Fibroblast of skin of right biceps (primary cell): Measurements from ENCODE around the gene SHPK.

Source experiments
- DNase-seq: peaks from one replicate; pipeline ENCODE4 v3.0.0-alpha.2; 2013

Gene SHPK

DNA sequence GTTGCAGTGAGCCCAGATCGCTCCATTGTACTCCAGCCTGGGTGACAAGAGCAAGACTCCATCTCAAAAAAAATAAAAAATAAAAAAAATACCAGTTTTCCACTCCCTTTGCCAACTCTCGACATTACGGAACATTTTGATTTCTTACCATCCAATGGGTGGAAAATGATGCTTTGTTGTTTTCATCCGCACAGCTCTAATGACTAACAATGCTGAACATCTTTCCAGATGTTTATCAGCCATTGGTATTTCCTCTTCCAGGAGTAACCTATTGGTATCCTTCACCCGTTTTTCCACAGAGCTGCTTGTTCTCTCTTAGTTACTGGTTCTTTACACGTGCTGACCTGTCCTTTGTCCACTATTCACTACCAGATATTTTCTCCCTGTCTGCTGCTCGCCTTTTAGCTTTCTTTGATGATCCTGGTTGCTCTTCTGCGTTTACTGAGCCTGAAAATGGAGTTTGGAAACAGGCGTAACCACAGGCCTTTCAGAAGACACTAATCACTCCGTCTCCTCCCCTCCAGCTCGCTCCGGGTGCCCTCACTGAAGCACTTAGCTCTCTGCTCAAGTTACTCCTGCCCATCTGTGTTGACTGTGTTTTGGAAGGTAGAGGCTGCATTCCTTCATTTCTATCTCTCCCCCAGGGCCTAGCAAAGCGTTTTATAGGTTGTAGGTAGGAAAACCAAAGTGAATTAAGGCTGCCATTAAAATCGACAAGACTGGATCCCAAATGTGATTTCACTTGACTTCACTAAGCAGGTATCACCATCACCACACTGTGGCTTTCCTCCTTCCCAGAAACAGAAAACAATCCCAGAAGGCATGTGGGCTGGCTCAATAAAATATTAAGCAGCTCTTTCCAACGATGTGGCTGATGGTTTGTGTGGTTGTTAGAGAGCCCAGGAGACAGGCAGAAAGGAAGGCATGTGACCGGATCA, 8.9 kb downstream of the SHPK start:
- no peak for DNase-seq

DNA sequence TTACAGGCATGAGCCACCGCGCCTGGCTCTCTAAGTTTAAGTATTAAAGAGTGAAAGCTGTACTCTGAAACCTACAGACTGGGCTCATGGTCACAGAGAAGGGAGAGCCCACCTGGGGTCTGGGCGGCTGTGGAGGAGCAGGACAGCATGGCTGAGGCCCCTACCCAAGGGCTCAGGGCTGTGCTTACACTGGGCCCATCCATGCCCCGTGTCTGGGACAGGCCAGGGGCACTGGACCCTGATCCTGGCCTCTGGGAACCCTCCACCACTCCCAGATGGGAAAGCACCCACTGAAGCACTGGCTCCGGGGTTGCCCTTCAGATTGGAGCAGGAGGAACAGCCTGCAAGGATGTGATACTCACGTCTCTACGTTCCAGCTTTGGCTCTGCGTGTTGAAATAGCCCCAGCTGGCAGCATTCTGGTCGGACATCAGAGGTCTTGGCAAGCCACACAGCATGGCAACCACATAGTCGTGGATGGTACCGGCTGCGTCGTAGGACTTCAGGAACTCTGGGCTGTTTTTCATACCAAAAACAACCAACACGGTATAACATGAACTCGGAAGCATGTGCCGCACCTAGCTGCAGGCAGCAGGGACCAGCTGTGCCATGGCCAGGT, 13.0 kb downstream of the SHPK start:
- DNase-seq = no peak

DNA sequence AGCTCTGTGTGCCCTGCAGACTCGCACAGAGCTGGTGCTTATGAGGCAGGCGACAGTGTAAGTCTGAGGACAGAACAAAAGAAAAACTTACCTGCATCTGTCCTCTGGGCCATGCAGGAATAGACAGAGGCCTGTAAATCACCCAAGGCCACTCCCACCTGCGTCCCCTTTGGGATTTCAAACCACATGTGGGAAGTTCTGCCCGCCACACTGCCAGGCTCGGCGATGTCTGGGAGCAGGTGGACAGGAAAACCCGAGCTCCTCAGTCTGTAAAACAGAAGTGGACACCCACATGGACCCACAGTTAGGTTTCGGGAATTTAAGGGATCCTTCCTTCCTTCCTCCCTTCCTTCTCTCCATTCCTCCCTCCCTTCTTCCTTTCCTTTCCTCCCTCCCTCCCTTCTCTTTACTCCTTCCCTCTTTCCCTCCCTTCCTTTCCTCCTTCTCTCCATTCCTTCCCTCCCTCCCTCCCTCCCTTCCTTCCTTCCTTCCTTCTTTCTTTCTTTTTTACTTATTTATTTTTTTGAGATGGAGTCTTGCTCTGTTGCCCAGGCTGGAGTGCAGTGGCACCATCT, 14.8 kb downstream of the SHPK start:
- no peak for DNase-seq

DNA sequence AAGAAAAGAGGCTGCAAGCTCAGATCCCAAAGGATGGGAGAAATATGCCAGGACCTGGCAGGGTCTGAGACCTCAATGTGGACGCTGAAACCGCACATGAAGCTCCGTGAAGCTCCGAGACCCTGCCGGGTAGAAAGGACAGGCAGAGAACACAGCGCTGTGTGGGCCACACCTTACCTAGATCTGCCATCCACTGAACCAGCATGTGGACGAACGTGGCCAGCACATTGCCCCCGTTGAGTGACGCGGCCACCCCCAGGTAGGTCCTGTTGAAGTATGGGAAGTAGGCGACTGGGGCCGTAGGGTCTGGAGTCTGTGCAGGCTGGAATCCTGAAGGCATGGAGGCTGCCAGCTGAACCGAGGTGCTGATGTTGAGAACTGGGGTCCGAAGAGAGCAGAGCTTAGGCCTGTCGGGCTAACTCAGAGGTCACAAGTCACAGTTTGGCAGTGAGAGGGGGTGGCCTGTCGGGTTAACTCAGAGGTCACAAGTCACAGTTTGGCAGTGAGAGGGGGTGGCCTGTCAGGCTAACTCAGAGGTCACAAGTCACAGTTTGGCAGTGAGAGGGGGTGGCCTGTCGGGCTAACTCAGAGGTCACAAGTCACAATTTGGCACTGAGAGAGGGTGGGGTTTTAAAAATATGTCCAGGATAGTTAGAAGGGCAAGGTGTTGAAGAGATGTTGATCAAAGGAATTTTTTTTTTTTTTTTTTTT, 20.7 kb downstream of the SHPK start:
- no peak for DNase-seq

DNA sequence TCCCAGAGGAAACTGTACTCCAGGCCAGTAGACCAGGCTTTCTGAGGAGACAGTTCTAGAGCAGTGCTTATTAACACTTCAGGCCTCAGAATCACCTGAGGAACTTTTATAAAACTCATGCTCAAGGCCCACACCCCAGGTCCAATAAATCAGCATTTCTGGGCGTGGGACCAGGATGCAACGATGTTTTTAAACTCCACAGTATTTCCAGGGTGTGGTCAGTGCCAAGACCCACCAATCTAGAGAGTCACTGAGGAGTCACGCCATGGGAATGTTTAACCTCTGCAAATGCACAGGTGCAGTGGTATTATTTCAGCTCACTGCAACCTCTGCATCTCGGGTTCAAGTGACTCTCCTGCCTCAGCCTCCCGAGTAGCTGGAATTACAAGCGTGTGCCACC, 22.9 kb downstream of the SHPK start:
- no peak for DNase-seq

DNA sequence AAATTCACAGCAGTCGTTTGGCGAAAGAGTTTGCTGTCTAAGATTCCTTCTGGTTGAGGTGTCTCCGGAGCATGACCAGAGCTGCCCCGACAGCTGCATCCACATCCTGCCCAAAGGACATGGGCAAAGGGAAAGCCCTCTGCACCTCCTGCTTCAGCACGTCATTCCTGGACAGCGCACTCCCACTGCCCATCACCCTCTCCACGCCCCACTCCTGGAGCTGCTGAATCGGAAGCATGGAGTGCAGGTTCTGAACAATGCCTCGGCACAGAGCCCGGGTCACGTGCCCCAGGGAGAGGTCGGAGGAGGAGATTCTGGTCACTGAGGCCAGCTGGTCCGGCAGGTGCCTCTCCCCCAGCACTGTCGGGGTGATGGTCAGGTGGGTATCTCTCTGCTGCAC, 25.5 kb downstream of the SHPK start:
- no peak for DNase-seq

DNA sequence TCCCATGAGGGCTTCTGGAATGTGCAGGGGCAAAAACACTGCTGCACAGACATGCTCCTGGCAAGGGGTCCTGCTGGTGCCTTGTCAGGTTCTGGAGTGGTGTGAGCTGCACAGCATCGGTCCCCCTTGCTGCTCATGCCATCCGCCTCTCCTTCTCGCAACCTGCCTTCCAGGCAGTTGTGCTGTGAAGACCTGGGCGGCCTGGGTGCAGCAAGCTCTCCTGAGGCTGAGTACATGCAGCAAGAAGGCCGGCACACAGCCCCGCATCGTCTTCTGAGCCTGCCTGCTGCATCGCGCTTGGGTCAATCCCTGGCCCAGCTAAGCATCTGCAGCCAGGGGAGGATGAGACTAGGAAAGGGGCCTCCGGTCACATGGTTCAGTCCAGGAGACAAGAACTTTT, 26.4 kb downstream of the SHPK start:
- DNase-seq = no peak

DNA sequence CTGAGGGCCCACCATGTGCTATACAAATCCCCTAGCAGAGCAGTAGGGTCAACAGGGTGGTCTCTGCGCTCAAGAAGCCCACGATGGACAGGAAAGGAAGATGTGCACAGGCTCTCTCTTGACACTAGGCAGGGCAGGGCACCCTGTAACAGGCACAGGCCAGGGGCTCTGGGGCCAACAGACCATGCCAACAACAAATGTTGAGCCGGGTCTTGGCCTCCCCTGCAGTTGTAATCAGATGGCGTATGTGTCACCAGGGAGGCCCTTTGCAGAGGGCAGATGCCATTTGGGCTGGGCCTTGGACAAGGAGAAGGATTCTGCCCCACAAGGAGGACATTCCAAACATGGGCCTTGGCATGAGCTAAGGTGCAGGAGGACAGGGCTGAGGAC, 32.2 kb downstream of the SHPK start:
- no peak for DNase-seq

DNA sequence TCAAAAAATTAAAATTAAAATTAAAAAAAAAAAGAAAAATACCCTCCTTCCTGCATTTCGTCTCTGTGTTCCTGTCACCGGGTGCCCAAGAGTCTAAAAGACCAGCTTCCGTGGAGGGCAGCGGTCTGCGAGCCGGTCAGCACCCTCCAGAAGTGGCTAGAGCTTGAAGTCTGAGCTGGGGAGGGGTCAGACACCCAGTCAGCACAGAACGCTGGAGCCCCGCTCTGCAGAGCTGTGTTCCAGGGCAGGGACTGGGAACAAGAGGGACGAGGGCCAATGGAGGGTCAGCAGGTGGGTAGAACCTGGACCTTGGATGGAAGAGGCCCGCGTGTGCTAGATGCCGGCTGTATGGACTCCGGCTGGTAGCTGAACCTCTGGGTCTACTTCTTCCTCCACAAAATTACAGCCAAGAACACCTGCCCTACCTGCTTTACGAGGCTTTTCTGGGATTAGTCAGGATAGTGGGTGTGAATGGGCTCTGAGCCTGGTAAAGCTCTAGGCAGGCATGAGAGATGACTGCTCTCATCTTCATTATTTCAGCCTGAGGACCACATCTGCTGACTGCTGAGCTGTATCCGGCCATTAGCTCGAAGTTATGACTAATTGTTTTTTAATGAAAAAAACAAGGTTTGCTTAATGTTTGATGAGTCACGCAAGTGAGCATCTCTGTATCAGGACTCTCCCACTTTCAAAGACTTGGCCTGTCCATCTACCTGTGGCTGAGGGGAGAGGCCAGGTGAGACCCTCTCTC, 32.8 kb downstream of the SHPK start:
- peak; percentile 70 for DNase-seq

DNA sequence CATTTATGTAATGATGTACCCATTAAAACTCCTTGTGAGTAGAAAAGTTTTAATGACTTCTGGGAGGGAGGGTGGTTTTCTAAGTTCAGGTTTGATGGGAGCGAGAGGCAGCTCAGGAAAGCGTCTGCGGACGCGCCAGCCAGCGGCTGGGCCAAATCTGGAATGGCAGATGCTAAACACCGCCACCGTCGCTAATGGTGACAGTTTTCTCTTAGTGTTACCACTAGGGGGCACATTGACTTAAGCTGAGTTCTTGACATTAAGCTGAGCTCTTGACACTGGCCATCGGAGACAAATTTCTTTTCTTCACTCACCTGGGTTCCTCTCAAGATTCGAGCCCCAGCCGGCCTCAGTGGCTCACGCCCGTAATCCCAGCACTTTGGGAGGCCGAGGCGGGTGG, 33.6 kb downstream of the SHPK start:
- DNase-seq = peak; percentile 12

DNA sequence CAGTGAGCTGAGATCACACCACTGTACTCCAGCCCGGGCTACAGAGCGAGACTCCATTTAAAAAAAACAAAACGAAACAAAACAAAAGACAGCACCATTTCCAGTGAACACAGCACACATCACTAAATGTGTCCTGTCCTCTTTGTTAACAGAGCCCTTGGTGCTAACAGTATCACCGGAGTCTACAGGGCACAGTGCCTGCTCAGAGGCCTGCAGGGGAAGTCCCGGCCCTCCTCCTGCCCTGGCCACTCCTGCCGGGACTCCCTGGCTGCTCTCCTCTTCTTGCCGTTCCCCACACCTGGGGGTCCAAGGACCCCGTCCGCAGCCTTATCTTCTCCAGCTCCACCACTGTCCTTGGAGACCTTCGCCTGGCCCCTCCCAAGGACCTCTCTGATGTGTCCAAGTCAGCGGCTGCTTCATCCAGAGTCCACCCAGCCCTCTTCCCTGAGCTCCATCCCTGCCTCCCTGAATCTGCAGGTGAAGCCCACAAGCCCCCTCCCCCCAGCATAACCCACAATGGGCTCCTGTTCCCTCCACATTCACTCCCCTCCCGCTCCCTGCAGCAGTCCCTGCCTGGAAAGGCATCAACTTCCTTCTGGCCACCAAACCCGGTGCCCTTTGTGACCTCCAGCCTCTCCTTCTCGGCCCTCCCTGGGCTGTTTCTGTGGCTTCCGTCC, 35.4 kb downstream of the SHPK start:
- DNase-seq = no peak

DNA sequence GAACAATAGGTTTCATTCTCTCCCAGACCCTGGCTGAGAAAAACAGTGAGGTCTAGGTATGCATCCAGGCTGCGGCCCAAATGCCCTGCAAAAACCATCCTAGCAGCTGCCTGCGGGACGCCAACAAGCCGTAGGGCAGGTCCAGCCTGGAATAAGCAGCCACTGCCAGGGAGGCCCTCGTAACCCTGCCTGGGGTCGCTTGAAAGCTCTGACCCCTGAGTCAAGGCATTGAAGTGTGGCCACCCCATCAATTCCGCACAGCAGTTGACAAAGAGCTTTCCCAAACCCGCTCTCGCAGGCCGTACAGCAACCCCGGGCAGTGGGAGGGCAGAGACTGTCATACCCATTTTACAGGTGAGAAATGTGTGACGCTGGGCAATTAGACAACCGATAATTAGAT, 38.0 kb downstream of the SHPK start:
- DNase-seq = no peak

DNA sequence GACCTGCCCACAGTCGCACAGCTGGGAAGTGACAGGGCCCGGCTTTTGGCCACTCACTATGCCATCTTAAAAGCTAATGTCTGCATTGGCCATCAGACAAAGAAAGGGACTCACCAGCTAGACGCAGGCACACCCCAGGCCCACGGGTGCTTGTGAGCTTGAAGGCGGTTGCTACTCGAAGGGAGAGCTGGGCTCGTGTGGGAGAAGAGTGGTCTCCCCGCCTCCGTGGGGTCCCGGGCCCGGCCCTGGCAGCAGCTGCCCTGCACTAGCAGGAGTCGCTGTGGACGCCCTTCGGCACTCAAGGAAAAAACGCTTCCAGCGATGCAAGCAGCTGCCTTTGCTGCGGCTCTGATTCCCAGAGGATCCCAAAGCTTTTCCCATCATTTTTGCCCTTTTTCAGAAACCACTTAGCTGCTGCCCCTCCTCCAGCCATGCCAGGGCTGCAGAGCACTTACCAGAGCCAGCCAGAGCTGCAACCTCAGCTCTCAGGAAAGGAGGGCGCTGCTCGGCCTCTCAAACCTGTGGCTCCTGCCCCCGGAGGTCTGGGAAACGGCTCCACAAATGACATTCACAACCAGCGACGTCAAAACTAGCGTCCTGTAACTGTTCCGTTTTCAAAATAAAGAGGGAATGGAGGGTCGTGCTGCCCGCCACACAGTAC, 39.1 kb downstream of the SHPK start:
- DNase-seq = no peak

DNA sequence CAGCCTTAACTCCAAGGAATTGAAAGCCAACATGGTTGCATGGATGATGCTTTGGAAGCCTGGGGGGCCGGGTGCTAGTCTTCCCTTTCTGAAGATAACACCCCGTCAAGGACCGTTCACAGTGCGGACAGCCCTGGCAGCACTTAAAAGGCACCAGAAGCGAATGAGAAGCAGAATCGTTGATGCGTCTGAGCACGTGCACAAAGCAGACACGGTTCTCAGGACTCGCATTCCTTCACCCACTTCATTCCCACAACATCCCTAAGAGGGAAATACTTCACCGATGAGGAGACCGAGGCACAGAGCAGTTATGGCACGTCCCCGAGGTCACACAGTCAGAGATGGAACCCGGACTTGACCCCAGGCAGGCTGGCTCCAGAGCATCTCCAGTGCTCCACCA, 41.1 kb downstream of the SHPK start:
- peak; percentile 81 for DNase-seq

DNA sequence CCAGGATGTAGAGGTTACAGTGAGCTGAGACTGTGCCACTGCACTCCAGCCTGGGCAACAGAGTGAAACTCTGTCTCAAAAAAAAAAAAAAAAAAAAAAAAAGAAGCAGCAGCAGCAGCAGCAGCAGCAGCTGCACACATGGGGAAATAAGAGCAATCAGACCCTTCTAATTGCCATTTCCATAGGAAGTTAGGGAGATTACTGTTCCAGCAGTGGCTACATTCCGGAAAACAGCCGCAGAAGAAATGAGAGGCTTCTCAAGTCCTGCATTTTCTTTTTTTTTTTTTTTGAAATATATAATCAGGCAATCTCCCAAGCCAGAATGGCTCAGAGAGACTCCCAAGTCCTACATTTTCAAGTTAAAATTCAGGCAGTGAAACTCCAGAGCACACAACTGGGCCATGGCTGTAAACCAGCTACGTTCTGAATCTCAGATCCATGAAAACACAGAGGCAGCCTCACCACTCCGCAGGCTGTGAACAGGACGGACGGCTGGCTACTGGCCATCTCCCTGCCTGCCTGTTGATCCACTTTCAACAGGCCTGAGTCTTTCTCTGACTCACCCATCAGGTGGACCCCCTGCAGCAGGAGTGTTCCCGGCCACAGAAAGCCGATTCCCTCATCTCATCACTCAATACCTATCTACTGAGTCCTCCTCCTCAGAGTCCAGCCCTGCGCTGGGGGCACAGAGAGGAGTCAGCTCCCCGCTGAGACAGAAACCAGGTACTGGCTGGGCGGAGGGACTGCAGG, 41.8 kb downstream of the SHPK start:
- peak; percentile 93 for DNase-seq

DNA sequence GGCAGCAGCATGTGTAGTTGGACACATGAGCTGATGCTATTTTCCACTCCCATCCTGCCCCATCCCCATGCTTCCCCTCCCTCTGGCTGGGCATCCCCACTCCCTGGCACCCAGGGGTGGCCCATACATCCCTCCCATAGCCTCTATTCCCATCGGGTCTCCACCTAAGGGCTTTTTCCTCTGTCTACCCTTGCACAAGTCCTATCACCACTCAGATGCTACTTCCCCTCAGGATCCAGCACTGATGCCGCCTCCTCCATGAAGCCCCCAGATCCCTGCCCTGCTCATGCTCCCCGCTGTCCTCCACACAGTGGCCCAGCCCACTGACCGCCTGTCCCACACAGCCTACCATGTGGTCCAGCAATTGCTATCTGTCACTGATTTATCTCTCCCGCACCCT, 42.7 kb downstream of the SHPK start:
- no peak for DNase-seq

DNA sequence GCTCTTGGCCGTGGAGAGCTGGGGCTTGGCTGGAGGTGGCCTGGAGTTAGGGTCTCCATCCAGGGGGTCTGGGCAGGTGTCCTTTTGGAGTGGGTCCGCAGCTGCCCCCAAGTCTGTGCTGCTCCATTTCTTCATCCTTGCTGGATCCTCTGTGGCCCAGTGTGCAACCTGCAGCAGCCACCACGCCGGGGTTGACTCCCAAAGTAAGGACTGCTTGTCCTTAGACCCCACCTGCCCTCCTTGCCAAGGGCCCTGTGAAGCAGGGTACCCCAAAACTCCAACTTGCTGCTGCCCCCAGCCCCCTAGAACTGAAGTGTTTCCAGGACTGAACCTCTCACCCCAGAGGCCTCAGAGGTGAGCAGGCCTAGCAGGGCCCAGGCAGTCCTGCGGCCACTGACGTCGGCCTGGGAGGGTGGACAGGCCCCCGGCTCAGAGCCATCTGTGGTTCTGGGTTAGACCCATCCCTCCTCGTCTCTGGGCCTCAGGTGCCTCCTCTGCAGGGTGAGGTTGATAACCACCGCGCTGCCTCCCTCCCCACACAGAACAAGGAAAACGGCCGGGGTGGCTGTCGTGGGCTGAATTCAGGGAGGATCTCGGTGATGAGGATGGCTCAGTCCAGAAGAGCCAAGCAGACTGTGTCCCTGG, 43.7 kb downstream of the SHPK start:
- DNase-seq = no peak

DNA sequence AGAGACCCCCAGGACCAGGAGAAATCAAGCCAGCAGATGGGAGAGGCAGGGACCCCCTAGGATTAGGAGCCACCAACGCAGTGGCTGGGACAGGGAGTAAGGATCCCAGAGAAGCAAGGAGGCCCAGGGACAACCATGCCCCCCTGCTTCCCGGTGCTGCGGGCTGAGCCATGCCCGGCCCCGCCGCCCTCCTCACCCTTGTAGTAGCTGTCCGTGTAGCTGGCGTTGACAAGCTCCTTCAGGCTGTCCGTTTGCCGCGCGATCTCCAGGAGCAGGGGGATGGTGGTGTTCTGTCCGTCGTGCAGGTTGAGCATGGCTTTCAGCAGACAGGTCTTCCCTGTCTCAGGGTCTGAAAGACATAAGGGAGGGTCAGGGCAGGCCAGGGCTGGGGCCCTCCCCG, 45.3 kb downstream of the SHPK start:
- DNase-seq = no peak

DNA sequence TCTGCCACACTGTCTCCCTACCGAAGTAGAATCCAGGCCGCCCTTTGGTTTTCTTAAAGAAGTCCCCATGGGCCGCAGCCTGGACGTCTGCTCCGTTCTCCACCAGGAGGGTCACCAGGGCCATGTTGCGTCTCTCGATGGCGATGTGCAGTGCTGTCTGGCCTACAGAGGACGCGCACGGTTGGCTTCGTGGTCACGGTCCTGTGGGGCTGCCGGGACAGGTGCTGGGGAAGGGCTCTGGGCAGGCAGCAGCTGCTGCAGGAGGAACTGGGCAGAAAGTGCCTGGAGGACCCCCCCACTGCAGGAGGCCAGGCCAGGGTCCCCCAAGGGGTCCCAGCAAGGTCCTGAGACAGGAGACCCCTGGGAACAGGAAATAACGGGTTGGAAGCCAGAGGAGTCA, 45.8 kb downstream of the SHPK start:
- DNase-seq = no peak

DNA sequence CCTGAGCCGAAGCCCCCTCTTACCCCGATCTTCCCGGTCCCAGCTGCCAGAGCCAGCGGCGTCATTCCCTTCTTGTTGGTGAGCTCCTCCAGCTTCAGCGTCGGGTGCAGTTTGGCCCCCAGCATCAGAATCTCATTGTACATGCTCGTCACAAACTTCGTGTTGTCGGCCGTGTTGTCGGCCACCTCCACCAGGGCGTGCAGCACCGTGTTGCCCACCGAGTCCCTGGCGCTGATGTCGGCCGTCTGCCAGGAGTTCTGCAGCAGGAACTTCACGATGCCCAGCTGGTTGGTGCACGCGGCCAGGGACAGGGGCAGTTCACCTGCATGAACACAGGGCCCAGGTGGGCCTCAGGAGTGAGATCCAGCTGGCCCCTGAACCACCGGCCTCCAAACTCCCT, 46.3 kb downstream of the SHPK start:
- no peak for DNase-seq
